ENCODE results near the gene DCTN2.
"Not testable (repeated sequence)": the region's sequence is repeated elsewhere in the genome, so short reads cannot be mapped to it uniquely, and the experiment has no call there.

DCTN2 gene

DNA sequence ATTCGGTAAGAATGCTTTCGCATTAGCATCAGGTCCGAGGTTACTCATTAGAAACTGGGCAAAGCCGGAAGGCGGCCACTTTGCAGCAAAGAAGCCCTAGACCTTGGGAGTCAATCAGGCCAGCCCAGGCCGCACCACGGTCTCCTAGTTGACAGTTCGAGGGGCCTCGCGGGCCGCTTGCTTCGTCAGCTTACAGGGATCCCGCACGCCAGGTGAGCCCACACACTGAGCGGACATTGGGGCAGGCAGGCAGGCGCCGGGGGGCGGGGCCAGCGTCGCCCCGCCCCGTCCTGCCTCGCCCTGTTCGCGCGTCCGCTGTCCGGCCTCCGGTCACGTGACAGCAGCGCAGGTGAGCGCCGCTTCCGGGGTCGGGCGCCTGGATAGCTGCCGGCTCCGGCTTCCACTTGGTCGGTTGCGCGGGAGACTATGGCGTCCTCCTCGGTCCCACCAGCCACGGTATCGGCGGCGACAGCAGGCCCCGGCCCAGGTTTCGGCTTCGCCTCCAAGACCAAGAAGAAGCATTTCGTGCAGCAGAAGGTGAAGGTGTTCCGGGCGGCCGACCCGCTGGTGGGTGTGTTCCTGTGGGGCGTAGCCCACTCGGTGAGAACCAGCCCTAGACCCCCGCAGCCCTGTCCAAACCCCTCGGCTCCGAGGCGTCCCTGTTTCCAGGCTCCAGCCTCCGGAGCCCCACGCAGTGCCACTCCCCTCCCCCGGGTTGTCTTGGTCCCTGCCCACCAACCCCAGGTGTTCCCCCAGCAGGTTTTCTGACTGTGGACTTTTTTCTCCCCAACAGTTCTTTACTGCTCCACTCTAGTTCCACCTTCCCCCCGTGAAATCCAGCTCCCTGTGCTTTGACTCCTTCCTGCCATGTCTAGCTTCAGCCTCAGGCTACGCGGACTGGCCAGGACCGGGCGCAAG, 44.1 kb upstream of the DCTN2 start, which contains the start of gene PIP4K2C:
Gene PIP4K2C (plus strand): TSS at position 329 of the 918 bp plus-strand sequence. CDS start 98 bp downstream, at position 427.
- Histone ChIP-seq H3K4me3 (ENCODE audit: severe bottlenecking) (peak within 1 kb of the TSS; percentile 77), H3K9me3 (ENCODE audit: severe bottlenecking) (no peaks in the 10 kb centered on the region), H3K27me3 (ENCODE audit: insufficient read depth, poor library complexity, severe bottlenecking) (no peaks in the 10 kb centered on the region), H3K36me3 (ENCODE audit: low read depth) (peaks cover 20% of the 10 kb centered on the region), H3K4me1 (ENCODE audit: insufficient read depth, poor library complexity, severe bottlenecking) (peaks cover 13% of the 10 kb centered on the region), H3K27ac (ENCODE audit: poor library complexity, severe bottlenecking) (peak within 1 kb of the TSS; percentile 43)
- TF ChIP-seq, protein P1, sequence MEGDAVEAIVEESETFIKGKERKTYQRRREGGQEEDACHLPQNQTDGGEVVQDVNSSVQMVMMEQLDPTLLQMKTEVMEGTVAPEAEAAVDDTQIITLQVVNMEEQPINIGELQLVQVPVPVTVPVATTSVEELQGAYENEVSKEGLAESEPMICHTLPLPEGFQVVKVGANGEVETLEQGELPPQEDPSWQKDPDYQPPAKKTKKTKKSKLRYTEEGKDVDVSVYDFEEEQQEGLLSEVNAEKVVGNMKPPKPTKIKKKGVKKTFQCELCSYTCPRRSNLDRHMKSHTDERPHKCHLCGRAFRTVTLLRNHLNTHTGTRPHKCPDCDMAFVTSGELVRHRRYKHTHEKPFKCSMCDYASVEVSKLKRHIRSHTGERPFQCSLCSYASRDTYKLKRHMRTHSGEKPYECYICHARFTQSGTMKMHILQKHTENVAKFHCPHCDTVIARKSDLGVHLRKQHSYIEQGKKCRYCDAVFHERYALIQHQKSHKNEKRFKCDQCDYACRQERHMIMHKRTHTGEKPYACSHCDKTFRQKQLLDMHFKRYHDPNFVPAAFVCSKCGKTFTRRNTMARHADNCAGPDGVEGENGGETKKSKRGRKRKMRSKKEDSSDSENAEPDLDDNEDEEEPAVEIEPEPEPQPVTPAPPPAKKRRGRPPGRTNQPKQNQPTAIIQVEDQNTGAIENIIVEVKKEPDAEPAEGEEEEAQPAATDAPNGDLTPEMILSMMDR (IDR thresholded peaks at IDR 0.05; ENCODE audit: poor library complexity, severe bottlenecking): no peak
- ATAC-seq (ENCODE audit: low read depth): peak; percentile 91
- DNase-seq (ENCODE audit: low spot score): peak; percentile 87

DNA sequence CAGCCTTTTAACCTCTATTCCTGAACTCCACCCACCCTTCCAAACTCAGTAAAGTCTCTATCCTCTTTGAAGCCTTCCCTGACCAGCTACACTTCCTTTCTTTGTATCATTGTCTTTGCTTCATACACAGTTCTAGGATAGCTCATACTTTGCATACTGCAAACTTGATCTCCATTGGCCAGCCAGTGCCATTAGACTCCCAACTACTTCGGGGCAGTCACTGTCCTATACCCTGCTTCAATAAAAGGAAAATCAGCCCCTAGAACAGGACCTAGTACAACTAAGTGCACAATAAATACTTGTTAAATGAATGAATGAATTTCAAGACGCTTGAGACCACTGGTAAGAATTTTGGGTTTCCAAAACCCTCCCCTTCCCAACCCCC, 43.5 kb upstream of the DCTN2 start:
- Histone ChIP-seq H3K9me3 (ENCODE audit: severe bottlenecking) (no peaks in the 10 kb centered on the region), H3K27ac (ENCODE audit: poor library complexity, severe bottlenecking) (peak overlapping the region; percentile 43), H3K27me3 (ENCODE audit: insufficient read depth, poor library complexity, severe bottlenecking) (no peaks in the 10 kb centered on the region), H3K36me3 (ENCODE audit: low read depth) (peaks cover 16% of the 10 kb centered on the region), H3K4me1 (ENCODE audit: insufficient read depth, poor library complexity, severe bottlenecking) (peaks cover 13% of the 10 kb centered on the region), H3K4me3 (ENCODE audit: severe bottlenecking) (peak overlapping the region; percentile 77)
- ATAC-seq (ENCODE audit: low read depth) (no peak), DNase-seq (ENCODE audit: low spot score) (no peak)
- TF ChIP-seq, protein P1 (IDR thresholded peaks at IDR 0.05; ENCODE audit: poor library complexity, severe bottlenecking): no peak

DNA sequence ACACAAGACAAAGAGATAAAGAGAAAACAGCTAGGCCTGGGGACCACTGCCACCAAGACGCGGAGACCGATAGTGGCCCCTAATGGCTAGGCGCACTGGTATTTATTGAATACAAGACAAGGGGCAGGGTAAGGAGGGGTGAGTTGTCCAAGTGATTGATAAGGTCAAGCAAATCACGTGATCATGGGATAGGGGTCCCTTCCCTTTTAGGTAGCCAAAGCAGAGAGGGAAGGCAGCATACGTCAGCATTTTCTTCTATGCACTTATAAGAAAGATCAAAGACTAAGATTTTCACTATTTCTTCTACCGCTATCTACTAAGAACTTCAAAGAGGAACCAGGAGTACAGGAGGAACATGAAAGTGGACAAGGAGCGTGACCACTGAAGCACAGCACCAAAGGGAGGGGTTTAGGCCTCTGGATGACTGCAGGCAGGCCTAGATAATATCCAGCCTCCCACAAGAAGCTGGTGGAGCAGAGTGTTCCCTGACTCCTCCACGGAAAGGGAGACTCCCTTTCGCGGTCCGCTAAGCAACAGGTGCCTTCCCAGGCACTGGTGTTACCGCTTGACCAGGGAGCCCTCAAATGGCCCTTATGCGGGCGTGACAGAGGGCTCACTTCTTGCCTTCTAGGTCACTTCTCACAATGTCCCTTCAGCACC, 42.1 kb upstream of the DCTN2 start:
- H3K27ac ChIP-seq (ENCODE audit: poor library complexity, severe bottlenecking); H3K4me3 ChIP-seq (ENCODE audit: severe bottlenecking); DNase-seq (ENCODE audit: low spot score); H3K36me3 ChIP-seq (ENCODE audit: low read depth); H3K27me3 ChIP-seq (ENCODE audit: insufficient read depth, poor library complexity, severe bottlenecking); ATAC-seq (ENCODE audit: low read depth); H3K9me3 ChIP-seq (ENCODE audit: severe bottlenecking): not testable (repeated sequence)
- peaks cover 13% of the 10 kb centered on the region for H3K4me1 ChIP-seq (ENCODE audit: insufficient read depth, poor library complexity, severe bottlenecking)

DNA sequence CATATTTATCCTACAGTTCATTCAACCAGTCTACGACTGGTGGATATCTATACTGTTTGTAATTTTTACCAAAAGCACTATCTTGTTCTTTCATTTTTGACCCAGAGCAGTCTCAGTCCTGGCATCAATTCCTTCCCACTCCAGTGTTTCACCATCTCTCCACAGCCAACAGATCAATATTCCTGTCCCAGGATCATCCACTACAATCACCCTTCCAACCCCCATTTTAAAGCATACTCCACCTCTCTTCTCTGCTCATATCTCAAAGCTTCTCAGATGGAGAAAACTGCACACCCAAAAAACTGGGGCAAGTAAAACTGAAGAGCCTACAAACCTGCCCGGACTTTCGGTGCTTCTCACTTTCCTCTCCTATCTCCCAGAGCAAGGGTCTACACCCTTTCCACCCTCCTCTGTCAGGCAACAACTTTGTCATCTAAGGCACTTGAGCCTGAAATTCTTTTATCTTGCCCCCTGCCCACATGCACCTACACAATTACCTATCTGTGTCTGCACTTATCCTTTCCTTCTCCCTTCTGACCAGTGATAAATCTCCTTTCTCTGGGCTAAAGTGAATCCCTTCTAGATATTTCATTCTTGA, 39.9 kb upstream of the DCTN2 start:
- Histone ChIP-seq H3K4me1 (ENCODE audit: insufficient read depth, poor library complexity, severe bottlenecking) (peaks cover 6% of the 10 kb centered on the region), H3K9me3 (ENCODE audit: severe bottlenecking) (no peaks in the 10 kb centered on the region), H3K27me3 (ENCODE audit: insufficient read depth, poor library complexity, severe bottlenecking) (no peaks in the 10 kb centered on the region), H3K4me3 (ENCODE audit: severe bottlenecking) (no peak overlapping the region), H3K36me3 (ENCODE audit: low read depth) (no peaks in the 10 kb centered on the region), H3K27ac (ENCODE audit: poor library complexity, severe bottlenecking) (no peak overlapping the region)
- TF ChIP-seq, protein P1 (IDR thresholded peaks at IDR 0.05; ENCODE audit: poor library complexity, severe bottlenecking): no peak
- ATAC-seq (ENCODE audit: low read depth) (no peak), DNase-seq (ENCODE audit: low spot score) (no peak)

DNA sequence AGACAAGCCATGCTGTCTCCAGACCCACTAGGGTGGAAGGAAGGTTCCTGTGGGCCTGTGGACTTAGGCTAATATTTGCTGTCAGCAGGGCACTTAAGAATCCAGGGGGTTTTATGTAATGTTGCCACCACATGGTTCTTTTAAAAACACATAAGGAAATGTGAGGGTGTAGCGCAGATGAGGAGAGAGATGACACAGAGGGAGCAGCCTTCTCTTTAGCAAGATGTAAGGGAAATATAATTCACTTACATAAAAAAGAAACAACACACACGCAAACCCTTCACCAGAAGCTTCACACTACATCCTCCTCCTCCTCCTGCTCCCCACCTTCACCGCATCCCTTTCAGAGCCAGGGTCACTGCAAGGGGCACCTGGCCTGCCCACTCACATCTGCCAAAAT, 39.1 kb upstream of the DCTN2 start:
- DNase-seq (ENCODE audit: low spot score) (no peak), ATAC-seq (ENCODE audit: low read depth) (no peak)
- Histone ChIP-seq H3K4me1 (ENCODE audit: insufficient read depth, poor library complexity, severe bottlenecking) (peaks cover 6% of the 10 kb centered on the region), H3K27me3 (ENCODE audit: insufficient read depth, poor library complexity, severe bottlenecking) (no peaks in the 10 kb centered on the region), H3K9me3 (ENCODE audit: severe bottlenecking) (no peaks in the 10 kb centered on the region), H3K4me3 (ENCODE audit: severe bottlenecking) (no peak overlapping the region), H3K27ac (ENCODE audit: poor library complexity, severe bottlenecking) (no peak overlapping the region), H3K36me3 (ENCODE audit: low read depth) (no peaks in the 10 kb centered on the region)
- TF ChIP-seq, protein P1 (IDR thresholded peaks at IDR 0.05; ENCODE audit: poor library complexity, severe bottlenecking): no peak
